Right lobe of liver (tissue), 4 donors: ENCODE measurements around the gene PTPRT.

Source experiments
- CTCF ChIP-seq, 4 donors: fragments of 200-600 bp in 3 of 4; fragments of 450-650 bp in 1 of 4; IDR thresholded peaks; one replicate each; pipeline versions ENCODE4 v1.5.1 to v1.8.0; 2016 to 2022; ENCODE audit warnings: antibody characterized with exemption in 4 of 4, mild to moderate bottlenecking in 2 of 4
- POLR2A ChIP-seq: fragments of 450-650 bp; IDR thresholded peaks from one replicate; pipeline ENCODE4 v1.6.1; 2017; ENCODE audit warnings: antibody characterized with exemption, mild to moderate bottlenecking
- donor health status: DM: no; HTN: no; CAD: no.
- donor health status: DM: no; HTN: no; CAD: no.
- donor health status: DM: no; HTN: yes; CAD: no.

- no peak for TF ChIP-seq CTCF (IDR thresholded peaks at IDR 0.05)
- TF ChIP-seq POLR2A, result no peak
Observed at GRCh38 chr20:42974347-42974746, 215.4 kb downstream of the PTPRT start.
